ENCODE measurements around the gene TMEM200A. TPM values are rescaled to one million over a fixed set of nuclear protein-coding genes. Genes with fewer than 3 reads are reported as not detected.

The TMEM200A gene
- total RNA-seq, 1 experiment from 2014 or later, result 2.8 TPM

DNA sequence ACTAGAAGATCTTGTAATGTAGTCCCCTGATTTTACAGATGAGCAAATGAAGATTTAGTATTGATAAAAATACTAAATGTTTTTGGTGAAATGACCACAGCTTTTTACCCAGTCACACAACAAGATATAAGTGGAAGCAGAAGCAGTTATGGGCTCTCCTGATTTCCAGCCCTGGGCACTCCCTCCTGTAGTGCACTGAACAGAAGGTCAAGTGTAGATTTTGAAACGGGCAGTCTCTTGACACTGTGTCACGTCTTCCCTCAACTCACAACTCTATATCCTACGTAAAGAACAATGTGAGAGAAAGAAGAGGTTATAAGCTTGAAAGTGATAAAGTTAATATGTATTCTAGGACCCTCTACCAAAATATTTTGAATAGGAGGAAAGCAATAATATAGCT is 23.3 kb downstream of the TMEM200A start:
- H3K4me3 ChIP-seq (ENCODE audit: insufficient read depth, low read depth, low read length), result no peak overlapping the region
- no peak for DNase-seq
- no peaks in the 10 kb centered on the region for H3K27me3 ChIP-seq (ENCODE audit: control insufficient read depth, insufficient read depth, low read length)
- no peaks in the 10 kb centered on the region for H3K36me3 ChIP-seq (replicated peaks; ENCODE audit: control insufficient read depth, insufficient read depth, low read length)

DNA sequence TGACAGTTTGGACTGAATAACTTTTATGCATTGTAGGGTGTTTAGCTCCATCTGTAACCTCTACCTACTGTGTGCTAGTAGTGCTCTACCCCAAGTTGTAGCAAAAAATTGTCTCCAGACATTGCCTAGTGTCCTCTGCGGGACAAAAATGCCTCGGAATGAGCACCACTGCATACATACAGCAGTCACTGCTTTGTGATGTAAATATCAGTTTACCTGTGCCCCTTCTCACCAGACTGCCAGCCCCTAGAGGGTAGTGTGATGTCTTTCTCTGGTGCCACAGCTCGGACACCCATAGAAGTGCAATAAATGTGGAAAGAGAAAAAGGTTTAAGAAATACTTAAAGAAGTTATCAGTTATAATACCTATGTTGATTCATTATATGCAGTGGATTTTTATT is 25.1 kb downstream of the TMEM200A start:
- no peaks in the 10 kb centered on the region for H3K27me3 ChIP-seq (ENCODE audit: control insufficient read depth, insufficient read depth, low read length)
- no peaks in the 10 kb centered on the region for H3K36me3 ChIP-seq (replicated peaks; ENCODE audit: control insufficient read depth, insufficient read depth, low read length)
- no peak for DNase-seq
- H3K4me3 ChIP-seq (ENCODE audit: insufficient read depth, low read depth, low read length), result no peak overlapping the region

DNA sequence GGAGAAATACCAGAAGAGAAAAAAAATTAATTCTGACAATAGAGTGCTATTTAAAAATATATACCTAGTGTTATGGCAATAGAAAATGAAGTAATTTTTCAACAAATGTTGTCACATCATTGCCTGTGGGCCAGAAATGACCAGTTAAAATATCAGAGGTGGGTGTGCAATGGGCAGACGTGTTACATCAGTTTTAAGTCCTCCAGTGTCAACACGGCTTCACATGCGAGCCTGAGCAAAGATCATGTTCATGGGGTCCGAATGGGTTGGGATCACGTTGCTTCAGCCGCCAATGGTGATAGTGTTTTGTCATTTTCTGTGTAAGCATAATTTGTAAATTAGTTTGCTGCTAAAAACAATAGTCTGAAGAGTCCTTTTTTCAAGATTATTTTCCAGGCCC is 27.5 kb downstream of the TMEM200A start:
- Histone ChIP-seq H3K27me3 (ENCODE audit: control insufficient read depth, insufficient read depth, low read length) (no peaks in the 10 kb centered on the region), H3K4me3 (ENCODE audit: insufficient read depth, low read depth, low read length) (no peak overlapping the region), H3K36me3 (replicated peaks; ENCODE audit: control insufficient read depth, insufficient read depth, low read length) (no peaks in the 10 kb centered on the region)
- no peak for DNase-seq

DNA sequence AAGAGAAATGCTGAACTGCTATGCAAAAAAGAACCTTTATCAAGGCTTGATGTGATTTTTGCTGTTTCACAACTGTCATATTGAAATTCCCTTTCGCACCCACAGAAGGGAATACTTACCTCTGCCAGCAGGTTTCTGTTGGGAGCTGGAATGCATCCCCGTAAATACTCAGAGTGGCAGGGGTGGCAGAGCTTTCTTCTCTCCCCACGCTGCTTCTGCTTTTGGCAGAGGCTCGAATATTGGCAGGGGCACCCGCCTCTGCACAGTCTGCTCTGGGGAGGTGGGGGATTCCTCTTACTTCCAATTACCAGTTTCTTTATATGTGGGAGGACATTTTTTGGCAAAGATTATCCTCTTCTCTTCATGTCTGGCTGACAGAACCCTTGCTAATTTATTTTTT is 28.4 kb downstream of the TMEM200A start:
- no peak for DNase-seq
- H3K4me3 ChIP-seq (ENCODE audit: insufficient read depth, low read depth, low read length), result no peak overlapping the region
- H3K27me3 ChIP-seq (ENCODE audit: control insufficient read depth, insufficient read depth, low read length), result no peaks in the 10 kb centered on the region
- H3K36me3 ChIP-seq (replicated peaks; ENCODE audit: control insufficient read depth, insufficient read depth, low read length), result no peaks in the 10 kb centered on the region

DNA sequence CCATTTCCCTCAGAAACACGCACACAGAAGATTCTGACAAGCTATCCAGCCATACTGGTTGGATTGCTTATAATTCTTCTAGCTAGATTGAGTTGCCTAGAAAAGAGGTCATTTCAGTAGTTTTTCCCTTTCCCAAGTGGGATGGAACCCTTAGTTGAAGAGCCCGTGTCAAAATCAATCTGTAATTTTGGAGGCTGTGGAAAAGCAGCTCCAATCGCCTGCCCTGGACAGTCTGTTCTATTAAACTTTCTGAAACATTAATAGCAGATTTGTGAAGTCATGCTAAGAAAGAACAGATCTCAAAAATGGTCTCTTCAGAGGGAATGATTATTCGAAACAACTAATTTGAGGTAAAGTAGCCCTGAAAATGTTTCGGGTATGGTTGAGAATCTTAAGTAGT is 29.3 kb downstream of the TMEM200A start:
- H3K27me3 ChIP-seq (ENCODE audit: control insufficient read depth, insufficient read depth, low read length), result no peaks in the 10 kb centered on the region
- no peak overlapping the region for H3K4me3 ChIP-seq (ENCODE audit: insufficient read depth, low read depth, low read length)
- no peak for DNase-seq
- no peaks in the 10 kb centered on the region for H3K36me3 ChIP-seq (replicated peaks; ENCODE audit: control insufficient read depth, insufficient read depth, low read length)

DNA sequence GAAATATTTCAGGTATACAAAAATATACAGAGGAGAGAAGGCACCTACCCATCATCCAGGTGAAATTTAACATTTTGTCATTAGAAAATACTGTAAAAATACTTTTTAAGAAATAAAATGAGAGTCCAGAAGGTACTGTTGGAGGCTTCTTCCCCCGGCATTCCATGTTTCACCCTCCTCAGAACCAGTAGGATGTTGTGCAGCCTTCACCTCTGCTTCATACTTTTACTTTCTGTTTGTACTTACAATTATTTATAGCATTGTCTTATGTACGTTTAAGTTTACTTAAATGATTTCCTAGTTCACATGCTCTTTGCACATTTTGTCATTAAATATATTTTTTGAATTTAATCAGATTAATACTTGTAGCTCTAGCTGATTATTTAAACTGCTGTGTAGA is 30.9 kb downstream of the TMEM200A start:
- H3K4me3 ChIP-seq (ENCODE audit: insufficient read depth, low read depth, low read length), result no peak overlapping the region
- H3K27me3 ChIP-seq (ENCODE audit: control insufficient read depth, insufficient read depth, low read length), result no peaks in the 10 kb centered on the region
- no peaks in the 10 kb centered on the region for H3K36me3 ChIP-seq (replicated peaks; ENCODE audit: control insufficient read depth, insufficient read depth, low read length)
- DNase-seq, result no peak

DNA sequence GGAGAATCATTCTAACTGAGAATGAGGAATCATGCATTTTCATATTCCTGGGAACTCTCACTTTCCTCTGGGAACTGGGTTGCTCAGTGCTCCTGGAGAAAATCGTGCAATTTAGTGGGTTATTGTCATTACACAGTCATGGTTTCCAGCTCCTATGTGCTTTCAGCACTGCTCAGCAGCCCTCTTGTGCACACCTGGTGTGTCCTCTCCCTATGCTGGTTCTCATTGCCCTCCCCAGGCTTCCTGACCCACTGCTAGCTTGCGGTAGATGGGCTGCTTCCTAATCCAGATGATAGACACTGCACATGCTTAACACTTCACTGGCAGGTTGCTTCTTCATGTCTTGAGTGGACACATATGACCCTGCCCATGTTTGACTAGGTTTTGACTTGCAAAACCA is 39.7 kb downstream of the TMEM200A start:
- no peak for DNase-seq
- no peaks in the 10 kb centered on the region for H3K36me3 ChIP-seq (replicated peaks; ENCODE audit: control insufficient read depth, insufficient read depth, low read length)
- H3K4me3 ChIP-seq (ENCODE audit: insufficient read depth, low read depth, low read length), result no peak overlapping the region
- H3K27me3 ChIP-seq (ENCODE audit: control insufficient read depth, insufficient read depth, low read length), result no peaks in the 10 kb centered on the region

DNA sequence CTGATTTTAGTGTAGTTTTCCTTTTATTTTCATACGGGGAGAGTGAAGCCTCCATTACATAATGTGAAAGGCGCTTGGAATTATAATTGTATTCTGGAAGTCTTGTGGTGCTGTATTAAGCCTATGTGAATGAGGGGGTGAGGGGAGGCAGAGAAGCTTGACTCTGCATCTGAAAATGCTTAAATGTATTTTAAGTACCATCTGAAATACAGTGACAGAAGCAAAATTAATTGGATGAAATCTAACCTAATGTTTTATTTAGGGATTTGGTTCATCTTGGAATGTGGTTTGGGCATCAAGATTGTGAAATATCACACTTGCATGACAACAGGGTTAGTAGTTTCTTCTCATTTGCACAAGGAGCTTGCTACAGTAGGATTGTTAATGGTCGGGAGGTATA is 41.2 kb downstream of the TMEM200A start:
- no peaks in the 10 kb centered on the region for H3K36me3 ChIP-seq (replicated peaks; ENCODE audit: control insufficient read depth, insufficient read depth, low read length)
- H3K4me3 ChIP-seq (ENCODE audit: insufficient read depth, low read depth, low read length), result no peak overlapping the region
- no peaks in the 10 kb centered on the region for H3K27me3 ChIP-seq (ENCODE audit: control insufficient read depth, insufficient read depth, low read length)
- DNase-seq, result no peak

DNA sequence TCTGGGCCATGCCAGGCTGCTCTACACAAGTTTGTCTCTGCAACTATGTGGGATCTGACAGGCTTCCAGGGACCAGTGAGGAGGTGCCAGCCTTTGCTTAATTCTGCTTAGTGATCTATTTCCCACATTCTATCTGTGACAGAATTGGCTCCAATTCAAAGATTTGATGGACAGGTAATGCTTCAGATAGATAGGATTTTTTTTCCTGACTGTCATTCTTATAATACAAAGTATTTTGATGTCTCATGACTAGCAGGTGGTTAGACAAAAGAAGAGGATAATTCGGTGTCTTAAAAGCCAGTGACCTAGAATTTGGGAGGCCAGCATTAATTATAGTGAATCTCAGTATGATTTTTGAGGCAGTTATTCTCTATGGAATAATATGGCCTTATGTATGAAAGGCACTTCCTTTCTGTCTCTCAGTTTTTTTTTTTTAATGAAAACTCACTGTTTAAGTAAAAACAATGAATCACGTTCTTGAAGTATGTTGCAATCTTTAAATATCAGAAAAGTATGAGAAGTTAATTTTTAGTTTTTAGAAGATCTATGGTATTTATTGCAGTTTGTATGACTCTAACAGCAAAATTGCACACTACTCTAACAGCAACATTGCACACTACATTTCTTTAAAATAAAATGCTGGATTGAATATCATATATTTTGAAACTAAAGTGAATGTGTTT is 43.7 kb downstream of the TMEM200A start:
- Histone ChIP-seq H3K4me3 (ENCODE audit: insufficient read depth, low read depth, low read length) (no peak overlapping the region), H3K27me3 (ENCODE audit: control insufficient read depth, insufficient read depth, low read length) (no peaks in the 10 kb centered on the region), H3K36me3 (replicated peaks; ENCODE audit: control insufficient read depth, insufficient read depth, low read length) (no peaks in the 10 kb centered on the region)
- DNase-seq, result no peak

DNA sequence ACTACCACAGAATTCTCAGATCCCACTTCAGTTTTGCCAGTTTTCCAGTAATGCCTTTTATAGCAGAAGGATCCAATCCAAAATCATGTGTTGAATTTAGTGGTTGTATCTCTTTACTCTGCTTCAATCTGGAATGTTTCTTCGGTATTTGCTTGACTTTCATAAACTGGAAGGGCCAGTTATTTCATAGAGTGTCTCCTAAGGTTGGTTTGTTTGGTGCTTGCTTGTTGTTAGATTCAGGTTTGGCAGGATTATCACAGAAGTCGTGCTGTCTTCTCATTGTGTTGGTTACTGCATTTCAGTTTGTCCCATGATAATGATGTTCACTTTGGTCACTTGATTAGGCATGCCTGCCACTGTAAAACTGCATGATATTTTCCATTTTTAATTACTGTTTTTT is 45.7 kb downstream of the TMEM200A start:
- Histone ChIP-seq H3K4me3 (ENCODE audit: insufficient read depth, low read depth, low read length) (no peak overlapping the region), H3K27me3 (ENCODE audit: control insufficient read depth, insufficient read depth, low read length) (no peaks in the 10 kb centered on the region), H3K36me3 (replicated peaks; ENCODE audit: control insufficient read depth, insufficient read depth, low read length) (no peaks in the 10 kb centered on the region)
- no peak for DNase-seq

DNA sequence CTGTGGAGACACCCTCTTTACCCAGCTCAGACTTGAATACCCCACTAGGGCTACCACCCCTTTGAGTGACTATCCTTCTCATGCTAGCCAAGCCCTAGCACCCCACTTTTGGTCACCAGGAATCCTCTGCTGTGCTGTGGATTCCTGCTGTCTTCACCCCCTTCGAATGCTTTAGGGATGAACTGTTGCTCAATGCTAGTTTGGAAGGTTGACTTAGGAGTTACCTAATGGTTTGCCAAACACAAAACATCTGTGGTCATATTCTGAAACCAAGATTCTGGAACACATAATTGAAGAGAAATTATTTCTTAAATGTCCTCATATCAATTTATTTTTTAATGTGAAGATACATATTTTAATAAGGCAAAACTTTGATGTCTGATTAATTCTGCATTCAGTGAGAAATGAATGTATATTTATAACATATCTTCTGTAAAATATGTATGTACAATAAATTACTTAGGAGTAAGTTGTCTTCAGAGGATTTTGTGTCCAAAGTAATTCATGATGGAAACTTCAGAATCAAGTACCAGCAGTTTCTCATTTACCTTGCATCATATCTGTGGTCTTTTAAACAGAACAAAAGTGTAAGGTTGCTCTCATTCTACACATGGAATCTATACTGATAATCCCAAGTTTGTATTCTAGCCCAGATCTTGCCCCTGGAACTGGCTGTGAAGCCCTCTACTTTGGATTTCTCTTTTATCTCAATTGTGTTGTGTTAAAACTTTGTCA is 46.9 kb downstream of the TMEM200A start:
- no peaks in the 10 kb centered on the region for H3K27me3 ChIP-seq (ENCODE audit: control insufficient read depth, insufficient read depth, low read length)
- no peaks in the 10 kb centered on the region for H3K36me3 ChIP-seq (replicated peaks; ENCODE audit: control insufficient read depth, insufficient read depth, low read length)
- DNase-seq, result no peak
- no peak overlapping the region for H3K4me3 ChIP-seq (ENCODE audit: insufficient read depth, low read depth, low read length)

DNA sequence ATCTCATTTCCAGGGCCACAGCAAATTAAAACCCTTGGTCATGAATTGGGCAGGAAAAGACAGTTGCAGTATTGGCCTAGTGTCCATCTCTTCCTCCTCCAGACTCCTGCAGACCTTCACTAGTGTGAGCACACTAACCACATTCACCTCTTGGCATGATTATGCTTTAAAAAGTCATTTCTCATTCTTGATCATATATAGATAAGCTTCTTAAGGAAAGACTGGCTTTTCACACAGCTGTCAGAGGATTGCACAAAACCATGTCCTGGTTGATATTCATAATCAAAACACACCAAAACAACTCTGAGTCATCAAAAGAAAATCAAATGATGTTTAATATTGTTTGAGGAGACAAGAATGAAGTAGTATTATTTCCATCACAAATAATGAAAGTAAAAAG is 52.1 kb downstream of the TMEM200A start:
- H3K36me3 ChIP-seq (replicated peaks; ENCODE audit: control insufficient read depth, insufficient read depth, low read length), result no peaks in the 10 kb centered on the region
- no peaks in the 10 kb centered on the region for H3K27me3 ChIP-seq (ENCODE audit: control insufficient read depth, insufficient read depth, low read length)
- H3K4me3 ChIP-seq (ENCODE audit: insufficient read depth, low read depth, low read length), result no peak overlapping the region
- no peak for DNase-seq

DNA sequence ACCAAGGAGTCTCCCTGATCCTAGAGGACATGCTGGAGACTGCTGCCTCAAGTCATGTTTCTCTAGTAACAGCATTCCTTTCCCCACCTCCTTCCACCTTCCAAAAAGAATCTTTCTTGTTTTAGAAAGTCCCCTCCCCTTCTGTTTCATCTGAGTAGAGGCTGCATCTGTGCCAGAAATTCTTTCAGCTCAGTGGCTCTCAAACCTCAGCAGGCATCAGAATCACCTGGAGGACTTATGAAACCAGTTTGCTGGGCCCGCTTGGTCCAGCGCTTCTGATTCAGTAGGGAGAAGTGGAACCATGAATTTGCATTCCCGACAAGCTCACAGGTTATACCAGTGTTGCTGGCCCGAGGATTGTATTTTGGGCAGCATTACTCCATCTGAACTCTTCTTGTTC is 55.1 kb downstream of the TMEM200A start:
- Histone ChIP-seq H3K4me3 (ENCODE audit: insufficient read depth, low read depth, low read length) (no peak overlapping the region), H3K36me3 (replicated peaks; ENCODE audit: control insufficient read depth, insufficient read depth, low read length) (no peaks in the 10 kb centered on the region), H3K27me3 (ENCODE audit: control insufficient read depth, insufficient read depth, low read length) (no peaks in the 10 kb centered on the region)
- DNase-seq, result no peak

DNA sequence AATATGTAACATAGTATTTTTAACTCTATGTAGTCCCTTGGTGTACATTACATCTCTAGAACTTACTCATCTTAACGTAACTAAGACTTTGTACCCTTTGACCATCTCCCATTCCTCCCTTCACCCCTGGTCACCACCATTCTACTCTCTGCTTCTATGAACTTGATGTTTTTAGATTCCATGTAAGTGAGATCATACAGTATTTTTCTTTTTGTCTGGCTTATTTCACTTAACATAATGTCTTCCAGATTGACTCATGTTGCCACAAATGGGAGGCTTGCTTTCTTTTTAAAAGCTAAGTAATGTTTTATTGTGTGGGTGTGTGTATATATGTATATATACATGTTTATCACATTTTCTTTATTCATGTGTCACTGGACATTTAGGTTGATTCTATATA is 55.8 kb downstream of the TMEM200A start:
- no peaks in the 10 kb centered on the region for H3K36me3 ChIP-seq (replicated peaks; ENCODE audit: control insufficient read depth, insufficient read depth, low read length)
- no peak for DNase-seq
- no peaks in the 10 kb centered on the region for H3K27me3 ChIP-seq (ENCODE audit: control insufficient read depth, insufficient read depth, low read length)
- no peak overlapping the region for H3K4me3 ChIP-seq (ENCODE audit: insufficient read depth, low read depth, low read length)

DNA sequence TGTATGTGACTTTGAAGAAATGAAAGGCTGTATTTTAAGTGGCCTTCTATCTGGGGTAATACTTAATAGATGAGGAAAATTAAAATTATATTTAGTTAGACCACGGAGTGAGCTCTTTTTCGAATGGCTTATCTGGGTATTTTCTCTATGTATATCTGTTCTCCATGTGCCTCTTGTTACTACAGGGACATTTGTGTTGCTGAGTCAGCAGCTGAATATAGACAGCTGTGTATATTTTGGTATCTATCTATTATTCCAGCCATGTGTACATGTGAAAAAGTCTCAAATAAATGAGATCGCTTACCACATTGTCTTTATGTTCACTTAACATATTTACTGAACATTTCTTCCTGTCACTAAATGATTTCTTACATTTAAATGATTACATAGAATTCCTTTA is 57.2 kb downstream of the TMEM200A start:
- Histone ChIP-seq H3K27me3 (ENCODE audit: control insufficient read depth, insufficient read depth, low read length) (no peaks in the 10 kb centered on the region), H3K36me3 (replicated peaks; ENCODE audit: control insufficient read depth, insufficient read depth, low read length) (no peaks in the 10 kb centered on the region), H3K4me3 (ENCODE audit: insufficient read depth, low read depth, low read length) (no peak overlapping the region)
- DNase-seq, result no peak
